GM18868 (cell line): Measurements from ENCODE around the gene TVP23B.
"Not testable (repeated sequence)": the region's sequence is repeated elsewhere in the genome, so short reads cannot be mapped to it uniquely, and the experiment has no call there.

ENCODE experiments used
- ATAC-seq: cut with Tn5 transposase; IDR thresholded peaks from one replicate; pipeline ENCODE4 v1.9.1; 2021; ENCODE audit warnings: mild to moderate bottlenecking, moderate library complexity; ENCODE audit not compliant: unreplicated experiment

TVP23B gene

DNA sequence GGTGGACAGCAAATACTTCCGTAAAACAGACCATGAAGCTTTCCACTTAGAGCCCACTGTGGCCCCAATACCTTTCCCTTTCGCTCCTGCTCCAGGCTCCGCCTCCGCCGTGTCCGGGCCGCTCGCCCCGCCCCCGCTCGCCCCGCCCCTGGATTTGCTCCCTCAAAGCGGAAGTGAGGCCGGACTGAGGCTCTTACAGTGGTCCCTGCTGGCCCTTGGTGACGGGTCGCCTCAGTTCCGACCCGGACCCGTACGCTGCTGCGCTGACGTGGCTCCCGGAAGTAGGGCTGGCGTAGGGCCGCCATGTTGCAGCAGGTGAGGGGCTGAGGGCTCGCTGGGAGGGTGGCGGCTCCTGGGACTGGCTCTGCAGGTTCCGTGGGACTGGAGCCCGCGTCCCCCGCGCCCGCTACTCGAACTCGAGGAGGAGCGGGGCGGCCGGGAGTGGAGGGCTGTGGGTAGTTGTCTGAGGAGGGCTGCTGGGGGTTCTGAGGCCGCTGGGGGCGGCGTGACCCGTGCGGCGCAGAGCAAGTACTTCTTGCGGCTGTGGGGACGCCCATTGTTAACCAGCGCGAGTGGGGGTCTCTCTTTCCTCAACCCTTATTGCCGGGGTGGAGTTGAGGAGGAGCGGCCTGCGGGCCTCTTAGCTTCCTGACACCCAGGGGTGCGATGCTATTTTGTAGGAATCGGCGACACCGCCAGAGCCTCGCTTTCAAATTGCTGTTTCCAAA lies at the start of gene TVP23B:
Gene TVP23B, plus strand, starts transcription at position 193 of the 728 bp plus-strand sequence. Its CDS starts 111 bp downstream, at position 304.
- ATAC-seq: peak; percentile 98

DNA sequence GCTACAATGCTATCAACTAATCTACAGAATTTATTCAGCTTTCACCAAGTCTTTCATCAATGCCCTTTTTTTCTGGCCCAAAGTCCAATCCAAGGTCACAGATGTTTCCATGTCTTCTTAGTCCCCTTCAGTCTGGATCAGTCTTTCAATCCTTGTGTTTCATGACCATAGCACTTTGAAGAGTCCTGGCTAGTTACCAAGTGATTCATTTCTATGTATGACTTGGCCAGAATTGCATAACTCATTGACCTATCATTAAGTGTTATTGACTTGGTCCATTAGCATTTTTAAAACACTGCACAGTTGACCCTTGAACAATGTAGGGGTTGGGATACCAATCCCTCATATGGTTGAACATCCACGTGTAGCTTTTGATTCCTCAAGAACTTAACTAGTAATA lies 48.5 kb upstream of the TVP23B start:
- not testable (repeated sequence) for ATAC-seq

DNA sequence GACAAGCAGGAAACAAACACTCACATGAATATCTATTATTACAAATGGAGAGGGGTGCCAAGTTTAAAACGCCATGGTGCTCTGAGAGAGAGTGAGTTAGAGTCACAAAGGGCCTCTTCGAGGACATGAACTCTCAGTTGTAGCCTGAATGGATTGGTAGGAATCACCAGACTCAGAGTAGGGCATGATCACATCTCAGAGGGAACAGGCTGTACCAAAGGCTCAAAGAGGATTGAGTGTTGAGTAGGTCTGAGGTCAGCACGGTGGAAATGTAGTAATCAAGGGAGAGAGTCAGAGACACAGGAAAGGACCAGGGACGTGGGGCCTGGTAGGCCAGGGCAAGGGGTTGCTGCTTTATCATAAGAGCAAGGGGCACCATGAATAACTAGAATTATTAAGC lies 47.6 kb upstream of the TVP23B start:
- not testable (repeated sequence) for ATAC-seq

DNA sequence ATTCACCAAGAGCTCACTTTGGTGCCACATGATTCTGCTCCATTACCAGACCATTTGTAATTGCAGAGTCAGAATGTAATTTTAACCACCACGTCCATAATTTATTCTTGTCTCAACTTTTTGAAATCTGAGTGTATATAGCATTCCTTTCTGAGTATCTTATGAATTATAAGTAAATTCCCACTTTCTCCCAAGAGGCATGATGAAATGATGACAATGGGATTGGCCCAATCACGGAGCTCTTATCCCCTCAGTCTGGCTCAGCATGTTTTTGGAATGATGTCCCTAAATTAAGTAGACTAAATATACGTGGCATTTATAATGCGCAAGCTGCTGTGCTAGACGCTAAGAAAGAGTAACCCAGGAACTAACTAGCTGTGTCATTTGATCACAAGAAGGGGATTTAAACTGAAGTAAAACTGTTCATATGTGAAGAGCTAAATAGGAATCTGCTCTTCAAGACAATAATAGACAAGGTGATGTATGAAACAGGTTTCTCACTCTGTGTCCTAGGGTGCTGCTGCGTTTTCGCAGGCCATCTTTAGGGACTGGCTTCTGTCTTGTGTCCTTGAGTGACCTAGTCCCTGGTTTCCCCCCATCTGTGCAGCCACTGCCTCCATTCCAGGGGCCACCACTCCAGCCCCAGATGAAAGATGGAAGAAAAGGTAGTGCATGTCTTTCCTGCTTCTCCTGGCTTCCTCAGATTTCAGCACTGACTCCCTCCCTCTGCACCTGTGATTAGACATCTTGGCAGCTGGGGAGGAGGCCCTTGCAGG lies 41.2 kb upstream of the TVP23B start:
- ATAC-seq: not testable (repeated sequence)

DNA sequence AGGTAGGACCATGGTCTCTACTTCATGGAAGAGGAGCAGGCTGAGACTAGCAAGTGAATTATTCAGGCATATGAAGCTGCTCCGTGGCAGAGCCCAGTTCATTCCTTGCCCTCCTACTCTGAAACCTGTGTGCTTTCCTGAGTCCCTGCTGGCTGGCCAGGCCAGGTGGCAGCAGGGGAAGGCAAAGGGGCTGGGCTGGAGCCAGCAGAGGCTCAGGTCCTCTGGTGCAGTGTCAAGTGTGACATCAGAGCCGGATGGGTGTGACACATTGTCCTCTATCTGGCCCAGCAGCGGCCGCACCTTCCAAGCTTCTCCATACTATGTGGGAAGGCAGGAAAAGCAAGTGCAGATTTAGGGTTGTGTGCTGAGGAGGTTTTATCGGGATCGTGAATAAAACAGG lies 39.8 kb upstream of the TVP23B start:
- not testable (repeated sequence) for ATAC-seq

DNA sequence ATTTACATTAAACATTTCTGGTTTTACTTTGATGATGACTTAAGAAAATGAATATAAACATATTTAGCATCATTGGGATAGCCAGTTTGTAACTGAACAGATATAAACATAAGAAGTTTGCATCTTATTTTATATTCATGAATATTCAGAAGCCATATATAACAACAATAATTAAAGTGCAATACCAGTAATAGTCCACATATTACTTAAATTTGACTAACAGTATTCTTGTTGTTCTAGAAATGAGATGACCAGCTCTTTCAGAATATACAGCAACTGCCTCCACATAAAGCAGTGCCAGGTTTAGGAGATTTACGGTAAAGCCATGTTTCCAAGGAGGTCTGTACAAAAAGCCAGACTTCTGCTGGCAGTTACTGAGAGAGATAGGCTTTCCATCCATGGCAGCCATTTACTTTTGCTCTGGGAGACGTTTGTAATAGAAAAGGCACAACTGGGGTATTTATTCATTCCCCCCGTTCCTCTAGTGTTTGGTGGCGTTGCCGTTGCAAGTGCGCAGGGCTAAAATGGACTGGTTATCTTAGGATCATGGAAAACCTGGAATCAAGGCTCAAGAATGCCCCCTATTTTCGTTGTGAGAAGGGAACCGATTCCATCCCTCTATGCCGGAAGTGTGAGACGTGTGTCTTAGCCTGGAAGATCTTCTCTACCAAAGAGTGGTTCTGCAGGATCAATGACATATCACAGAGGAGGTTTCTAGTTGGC lies 37.1 kb upstream of the TVP23B start, which contains the start of gene FBXW10:
Gene FBXW10, plus strand, starts transcription at position 356 of the 723 bp plus-strand sequence. Its CDS starts 191 bp downstream, at position 547.
- not testable (repeated sequence) for ATAC-seq

DNA sequence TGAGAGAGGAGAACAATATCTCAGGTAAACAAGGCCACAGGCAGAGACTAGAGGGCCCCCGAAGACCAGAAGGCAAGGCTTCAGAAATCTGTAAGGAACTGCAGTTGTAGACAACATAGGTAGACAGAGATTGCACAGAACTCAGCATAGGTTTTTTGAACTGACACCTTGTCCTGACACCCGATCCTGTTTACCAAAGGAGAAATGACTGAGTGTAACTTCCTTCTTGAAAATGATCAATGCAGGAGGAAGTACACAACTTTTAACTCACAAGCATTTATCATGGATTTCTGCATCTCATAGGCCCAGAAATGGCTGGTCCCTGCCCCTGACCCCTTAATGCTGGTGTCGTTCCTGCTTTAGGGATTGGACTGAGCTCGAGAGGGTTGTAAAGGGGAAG lies 36.3 kb upstream of the TVP23B start:
- ATAC-seq: not testable (repeated sequence)

DNA sequence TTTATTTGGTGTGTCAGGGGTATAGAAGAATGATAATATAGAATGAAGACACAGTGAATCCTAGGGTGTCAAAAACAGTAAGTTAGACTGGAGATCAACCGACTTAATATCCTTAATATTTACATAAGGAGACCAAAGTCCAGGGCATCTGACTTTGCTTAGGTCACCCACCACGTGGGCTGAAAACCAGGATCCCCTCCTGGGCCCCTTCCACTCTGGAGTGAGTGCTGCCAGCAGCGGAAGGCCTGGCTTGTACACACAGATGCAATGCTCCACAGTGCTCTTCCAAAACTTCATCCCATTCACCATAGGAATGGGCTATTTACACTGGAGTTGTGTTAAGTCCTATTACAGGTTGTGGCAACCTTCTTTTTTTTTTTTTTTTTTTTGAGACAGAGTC lies 34.4 kb upstream of the TVP23B start:
- not testable (repeated sequence) for ATAC-seq

DNA sequence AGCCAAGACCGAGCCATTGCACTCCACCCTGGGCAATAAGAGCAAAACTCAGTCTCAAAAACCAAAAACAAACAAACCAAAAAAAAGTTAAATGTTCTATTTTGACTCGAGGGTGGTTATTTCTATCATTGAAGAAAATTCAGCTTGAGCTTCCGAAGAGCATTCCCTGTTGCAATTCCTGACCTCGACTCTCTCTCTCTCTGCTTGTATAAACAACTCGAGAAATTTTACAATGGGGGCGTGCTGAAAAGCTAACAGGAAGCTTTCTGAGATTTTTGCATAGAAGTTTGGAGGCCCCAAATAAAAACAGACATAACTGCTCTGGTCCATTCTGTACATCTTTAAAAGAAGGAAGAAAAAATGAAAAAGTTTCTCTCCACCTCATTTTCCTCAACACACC lies 33.5 kb upstream of the TVP23B start:
- ATAC-seq: not testable (repeated sequence)

DNA sequence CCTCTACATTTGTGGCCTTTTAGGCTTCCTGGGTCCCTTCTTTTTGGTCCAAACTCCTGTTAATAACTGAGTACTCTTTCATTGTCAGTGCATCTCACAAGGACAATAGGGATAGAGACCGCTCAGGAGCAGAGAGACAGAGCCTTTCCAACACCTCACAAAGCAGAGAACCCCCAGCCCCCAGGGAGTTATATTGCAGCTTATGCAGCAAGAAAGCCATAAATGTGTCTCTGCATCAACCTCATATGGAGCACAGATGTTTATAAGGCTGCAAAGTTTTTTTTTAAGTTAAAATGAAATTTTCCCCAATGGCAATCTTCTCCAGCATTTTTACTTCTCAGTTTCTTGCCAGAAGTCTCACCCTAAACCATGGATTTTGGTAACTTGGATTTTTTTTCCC lies 30.7 kb upstream of the TVP23B start:
- ATAC-seq: not testable (repeated sequence)

DNA sequence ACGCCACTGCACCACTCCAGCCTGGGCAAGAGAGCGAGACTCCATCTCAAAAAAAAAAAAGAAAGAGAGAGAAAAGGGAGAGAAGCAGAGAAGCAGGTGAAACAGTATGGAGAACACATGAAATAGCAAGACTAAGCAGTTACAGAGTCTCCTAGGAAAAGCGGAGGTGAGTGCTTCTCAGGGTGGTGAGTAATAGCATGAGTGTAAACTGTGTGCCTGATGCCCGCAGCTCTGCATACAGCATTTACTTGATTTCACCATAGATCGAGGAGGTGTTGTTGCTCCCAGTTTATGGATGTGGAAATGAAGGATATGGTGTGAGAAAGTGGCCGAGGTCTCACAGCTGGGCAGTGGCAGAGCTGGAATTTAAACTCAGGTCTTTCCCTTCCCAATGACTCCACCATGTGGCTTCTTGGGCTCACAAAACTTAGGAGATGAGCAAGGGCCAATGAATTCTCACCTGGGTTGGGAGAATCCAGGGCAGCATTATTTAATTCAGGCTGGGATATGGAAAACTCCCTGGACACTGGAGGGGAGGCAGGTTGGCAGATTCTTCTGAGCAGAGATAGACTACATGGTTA lies 27.1 kb upstream of the TVP23B start:
- not testable (repeated sequence) for ATAC-seq

DNA sequence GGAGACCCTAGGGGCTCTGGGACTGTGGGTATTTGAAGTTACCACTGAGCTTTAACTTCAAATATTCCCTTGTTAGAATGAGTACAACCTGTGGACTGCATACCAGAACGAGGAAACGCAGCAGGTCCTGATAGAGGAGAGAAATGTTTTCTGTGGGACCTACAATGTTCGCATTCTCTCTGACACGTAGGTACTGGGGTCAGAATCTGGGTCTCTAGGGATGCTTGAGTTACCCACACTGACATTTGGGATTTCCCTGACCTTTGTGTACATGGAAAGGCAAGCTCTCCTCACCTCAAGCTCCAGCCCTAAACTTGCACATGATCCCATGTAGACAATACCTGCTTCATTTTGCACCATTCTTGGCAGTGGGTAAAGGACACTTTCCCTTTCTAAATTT lies 25.0 kb upstream of the TVP23B start:
- not testable (repeated sequence) for ATAC-seq

DNA sequence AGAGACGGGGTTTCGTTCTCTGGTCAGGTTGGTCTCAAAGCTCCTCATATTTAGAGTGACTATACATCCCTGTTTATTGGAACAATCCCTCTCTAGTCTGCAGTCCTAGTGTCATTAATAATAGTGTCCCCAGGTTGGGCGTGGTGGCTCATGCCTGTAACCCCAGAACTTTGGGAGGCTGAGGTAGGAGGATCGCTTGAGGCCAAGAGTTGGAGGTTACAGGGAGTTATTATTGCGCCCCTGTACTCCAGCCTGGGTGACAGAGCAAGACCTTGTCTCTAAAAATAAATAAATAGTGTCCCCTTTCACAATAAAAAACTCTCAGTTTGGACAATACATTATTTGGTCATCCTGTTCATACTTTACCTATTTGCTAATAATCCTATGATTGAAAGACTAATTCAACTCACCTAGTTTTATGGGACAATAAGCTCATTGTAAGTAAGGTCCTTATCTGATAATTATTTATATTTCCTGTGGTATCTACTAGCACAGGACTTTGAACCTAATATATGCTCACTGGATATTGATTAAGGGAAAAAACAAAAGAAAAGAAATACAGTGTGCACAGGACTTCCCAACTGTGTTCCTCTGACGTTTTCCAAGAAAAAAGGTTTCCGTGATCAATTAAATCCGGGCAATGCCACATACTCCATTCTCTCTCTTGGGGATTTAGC lies 23.5 kb upstream of the TVP23B start:
- ATAC-seq: not testable (repeated sequence)

DNA sequence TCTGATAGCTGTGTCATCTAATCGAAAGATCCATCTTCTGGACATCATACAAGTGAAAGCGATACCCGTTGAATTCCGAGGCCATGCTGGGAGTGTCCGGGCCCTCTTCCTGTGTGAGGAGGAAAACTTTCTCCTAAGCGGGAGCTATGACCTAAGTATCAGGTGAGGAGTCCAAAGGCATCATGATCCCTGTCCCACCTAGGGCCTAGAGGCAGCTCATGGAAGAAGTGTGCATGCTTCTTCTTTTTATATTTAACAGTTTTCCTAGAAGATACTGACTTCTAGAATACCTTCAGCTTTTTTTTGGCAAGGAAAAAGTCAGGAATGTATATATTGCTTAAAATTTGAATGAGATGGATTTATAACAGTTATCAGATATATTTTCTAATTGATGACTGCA lies 22.6 kb upstream of the TVP23B start:
- ATAC-seq: not testable (repeated sequence)

DNA sequence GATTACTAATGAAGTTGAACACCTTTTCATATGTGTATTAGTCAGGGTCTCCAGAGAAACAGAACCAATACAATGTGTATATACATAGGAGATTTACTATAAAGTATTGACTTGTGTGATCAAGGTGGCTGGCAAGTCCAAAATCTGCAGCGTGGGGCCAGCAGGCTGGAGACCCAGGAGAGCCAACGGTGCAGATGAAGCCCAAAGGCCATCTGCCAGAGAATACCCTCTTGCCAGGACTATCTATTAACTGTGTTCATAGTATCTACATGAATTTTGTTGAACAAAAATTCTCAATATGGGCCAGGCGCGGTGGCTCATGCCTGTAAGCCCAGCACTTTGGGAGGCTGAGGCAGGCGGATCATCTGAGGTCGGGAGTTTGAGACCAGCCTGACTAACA lies 20.8 kb upstream of the TVP23B start:
- not testable (repeated sequence) for ATAC-seq

DNA sequence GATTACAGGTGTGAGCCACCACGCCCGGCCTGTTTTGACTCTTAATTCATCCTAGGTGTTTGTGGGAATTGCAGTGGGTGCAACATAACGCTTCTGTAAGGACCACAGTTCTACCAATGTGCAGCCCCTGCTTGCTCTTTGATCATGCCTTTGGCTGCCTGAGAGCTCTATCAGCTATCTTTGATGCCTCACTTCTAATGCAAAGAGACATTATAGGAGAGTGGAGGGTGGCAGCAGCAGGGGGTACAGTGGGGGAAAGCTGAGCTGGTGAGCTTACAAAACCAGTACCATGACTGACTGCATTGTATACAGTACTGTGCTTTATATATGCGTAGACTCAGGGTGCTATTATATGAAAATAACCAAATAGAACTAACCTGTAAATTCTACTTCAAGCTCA lies 10.4 kb upstream of the TVP23B start:
- ATAC-seq: not testable (repeated sequence)

DNA sequence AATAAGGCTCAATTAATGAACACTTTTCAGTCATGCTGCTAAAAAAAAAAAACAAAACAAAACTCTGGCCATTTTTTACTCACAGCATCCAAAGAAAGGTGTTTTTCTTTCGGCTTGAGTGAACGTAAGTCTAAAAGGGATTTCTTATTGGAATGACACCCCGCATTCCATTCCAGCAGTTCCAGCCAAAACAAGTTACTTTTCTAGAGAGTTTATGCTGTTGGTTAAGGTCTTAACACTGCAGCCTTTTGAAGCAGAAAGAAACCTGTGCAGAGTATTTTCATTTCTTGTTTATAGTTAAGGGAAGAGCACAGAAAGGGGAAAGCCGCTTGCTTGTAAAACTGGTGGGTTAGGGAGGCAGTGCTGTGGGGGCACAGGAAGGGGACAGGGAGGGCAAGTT lies 9.9 kb upstream of the TVP23B start:
- not testable (repeated sequence) for ATAC-seq

DNA sequence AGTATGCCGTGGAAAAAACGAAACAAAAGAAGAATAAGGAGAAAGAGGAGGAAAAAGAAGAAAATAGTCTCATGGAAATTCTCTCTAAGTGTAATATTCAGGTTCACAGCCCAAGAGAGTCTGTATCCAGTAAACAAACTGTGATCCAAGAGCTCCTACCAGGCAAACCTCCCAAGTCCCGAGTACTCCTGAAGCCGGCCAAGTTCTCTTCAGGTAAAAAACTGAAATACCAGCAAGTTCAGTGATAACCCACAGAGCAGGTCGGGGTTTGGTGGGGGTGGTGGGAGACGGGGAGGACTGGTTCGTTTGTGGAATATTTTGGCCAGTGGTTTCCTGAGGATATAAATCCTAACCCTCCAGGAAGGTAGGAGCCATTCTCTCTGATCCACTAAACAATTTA lies 8.5 kb upstream of the TVP23B start:
- no peak for ATAC-seq

DNA sequence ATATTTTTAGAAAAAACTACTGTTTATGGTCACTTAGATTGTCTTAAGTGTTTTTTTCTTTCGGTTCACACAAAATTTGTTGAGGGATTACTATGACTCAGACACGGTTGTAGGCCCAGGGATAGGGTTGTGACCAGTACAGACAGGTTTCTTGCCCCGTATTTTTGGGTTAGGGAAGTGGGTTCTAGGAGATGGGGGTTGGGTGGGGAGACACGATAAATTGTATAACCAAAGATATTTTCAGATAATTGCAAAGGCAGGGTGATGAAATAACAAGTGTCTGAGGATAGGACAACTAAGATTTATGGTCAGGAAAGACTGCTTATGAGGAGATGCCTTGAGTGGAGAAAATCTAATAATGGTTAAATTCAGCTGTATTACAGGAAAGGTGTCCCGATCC lies 822 bp downstream of the TVP23B start:
- ATAC-seq: not testable (repeated sequence)

DNA sequence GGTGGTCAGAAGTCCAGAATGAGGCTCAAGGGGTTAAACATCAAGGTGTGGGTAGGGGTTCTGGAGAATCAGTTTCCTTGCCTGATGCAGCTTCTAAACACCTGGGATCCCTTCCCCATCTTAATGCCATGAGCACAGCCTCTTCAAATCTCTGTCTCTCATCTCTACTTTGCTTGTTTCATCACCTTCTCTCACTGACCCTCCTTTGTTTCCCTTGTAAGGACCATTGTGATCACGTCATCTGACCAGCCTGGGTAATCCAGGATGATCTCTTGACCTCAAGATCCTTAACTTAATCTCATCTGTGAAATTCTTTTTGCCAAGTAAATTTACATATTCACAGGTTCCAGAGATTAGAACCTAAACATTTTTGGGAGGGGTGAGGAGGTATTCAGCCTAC lies 5.0 kb downstream of the TVP23B start:
- not testable (repeated sequence) for ATAC-seq
